ENCODE data around the gene PPP1R3C.

Gene PPP1R3C

GRCh38 chr10:91579329-91579985, 53.4 kb downstream of the PPP1R3C start:
- DNase-seq (ENCODE audit: low read depth), result no peak

More at GRCh38 chr10:91579329-91579985, 53.4 kb downstream of the PPP1R3C start:
- H3K4me3 ChIP-seq (ENCODE audit: low read depth, low read length), result no peak overlapping the region

All from skeletal muscle cell (primary cell).